GM20000 (cell line): ENCODE data around the gene BRMS1L.
"Not testable (repeated sequence)": the region's sequence is repeated elsewhere in the genome, so short reads cannot be mapped to it uniquely, and the experiment has no call there.

Experiments used
- DNase-seq: peaks from one replicate; pipeline ENCODE4 v3.0.0; 2012; ENCODE audit warnings: low spot score
- CTCF ChIP-seq: IDR thresholded peaks from 2 replicates; pipeline ENCODE4 v1.5.1; 2012; ENCODE audit warnings: mild to moderate bottlenecking, control low read depth; ENCODE audit errors: extremely low read depth, missing control alignments

BRMS1L gene

DNA sequence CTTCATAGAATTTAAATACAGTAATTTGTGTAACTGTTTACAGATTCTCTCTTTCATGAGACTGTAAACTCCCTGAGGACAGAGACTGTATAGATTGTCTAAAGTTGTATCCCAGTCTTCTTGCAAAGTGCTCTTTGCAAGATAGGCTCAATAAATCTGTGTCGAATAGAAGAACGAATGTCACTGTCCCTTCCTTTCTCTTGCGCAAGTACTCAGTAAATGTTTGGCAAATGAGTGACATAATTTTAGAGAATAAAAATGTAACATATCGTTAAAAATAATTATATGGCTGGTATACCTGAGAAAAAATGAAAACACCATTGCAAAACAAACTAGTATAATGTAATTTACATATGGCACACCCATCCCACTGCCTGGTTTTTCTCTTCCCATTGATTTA lies 15.2 kb upstream of the BRMS1L start:
- no peak for TF ChIP-seq CTCF
- no peak for DNase-seq

- peak; percentile 59 for TF ChIP-seq CTCF
- peak; percentile 61 for DNase-seq
Observed at GRCh38 chr14:35814371-35815005, 11.7 kb upstream of the BRMS1L start.

DNA sequence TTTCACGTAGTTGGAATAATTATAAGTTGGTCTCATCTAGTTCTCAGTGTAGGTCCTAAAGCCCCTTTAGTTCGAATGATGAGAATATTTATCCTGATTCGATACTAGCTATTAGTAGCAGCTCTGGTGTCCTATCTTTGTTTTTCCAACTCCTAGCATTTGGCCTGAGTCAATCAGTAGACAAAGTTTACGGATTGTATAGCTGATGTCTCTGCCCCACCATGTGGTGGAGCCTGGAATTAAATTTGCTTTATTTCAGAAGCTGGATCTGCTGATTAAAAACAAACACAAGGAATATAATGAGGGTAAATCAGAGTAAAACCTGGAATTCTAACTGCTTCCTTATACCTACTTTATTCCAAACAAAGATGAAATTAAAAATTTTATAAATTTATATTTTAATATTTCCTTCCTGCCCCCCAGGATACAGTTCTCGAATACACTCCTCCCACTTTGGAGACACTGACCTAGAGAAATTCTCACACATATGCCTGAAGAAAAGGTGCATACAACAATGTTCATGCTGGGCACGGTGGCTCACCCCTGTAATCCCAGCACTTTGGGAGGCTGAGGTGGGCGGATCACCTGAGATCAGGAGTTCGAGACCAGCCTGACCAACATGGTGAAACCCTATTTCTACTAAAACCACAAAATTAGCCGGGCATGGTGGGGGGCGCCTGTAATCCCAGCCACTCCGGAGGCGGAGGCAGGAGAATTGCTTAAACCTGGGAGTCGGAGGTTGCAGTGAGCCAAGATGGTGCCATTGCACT lies 7.6 kb upstream of the BRMS1L start:
- peak; percentile 40 for DNase-seq
- TF ChIP-seq CTCF: peak; percentile 28

DNA sequence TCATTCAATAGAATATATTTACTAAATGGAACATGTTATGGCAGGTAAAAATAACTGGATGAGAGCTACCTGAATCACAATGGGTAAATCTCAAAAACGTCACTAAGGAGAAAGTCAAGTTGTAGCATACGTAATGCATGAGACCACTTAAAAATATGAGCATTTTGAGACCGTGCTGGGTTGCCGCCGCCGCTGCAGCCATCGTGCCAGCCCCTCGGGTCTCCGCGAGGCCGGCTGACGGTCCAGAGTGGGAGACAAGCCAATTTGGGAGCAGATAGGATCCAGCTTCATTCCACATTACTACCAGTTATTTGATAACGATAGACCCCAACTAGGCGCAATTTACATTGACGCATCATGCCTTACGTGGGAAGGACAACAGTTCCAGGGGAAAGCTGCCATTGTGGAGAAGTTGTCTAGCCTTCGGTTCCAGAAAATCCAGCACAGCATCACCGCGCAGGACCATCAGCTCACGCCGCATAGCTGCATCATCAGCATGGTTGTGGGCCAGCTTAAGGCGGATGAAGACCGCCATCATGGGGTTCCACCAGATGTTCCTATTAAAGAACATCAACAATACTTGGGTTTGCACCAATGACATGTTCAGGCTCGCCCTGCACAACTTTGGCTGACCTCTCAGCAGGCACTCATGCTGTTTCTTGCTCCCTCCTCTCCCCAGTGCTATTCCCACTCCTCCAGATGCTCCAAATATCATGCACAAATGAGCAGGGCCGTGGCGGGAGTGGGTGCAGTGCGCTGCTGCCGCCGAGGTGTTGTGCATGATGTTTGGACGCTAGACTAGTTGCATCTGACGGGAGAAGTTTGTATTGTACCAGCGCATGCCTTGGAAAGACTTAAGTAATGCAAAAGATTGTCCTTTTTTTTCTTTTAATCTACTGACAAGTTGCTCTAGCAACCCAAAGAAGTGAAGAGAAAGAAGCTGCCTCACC lies 6.3 kb upstream of the BRMS1L start:
- no peak for TF ChIP-seq CTCF
- DNase-seq: no peak

GRCh38 chr14:35821564-35822411 lies 4.3 kb upstream of the BRMS1L start:
- peak; percentile 33 for DNase-seq
- TF ChIP-seq CTCF: peak; percentile 53

- TF ChIP-seq CTCF: no peak
- no peak for DNase-seq
Observed at GRCh38 chr14:35822501-35822900, 3.6 kb upstream of the BRMS1L start.

DNA sequence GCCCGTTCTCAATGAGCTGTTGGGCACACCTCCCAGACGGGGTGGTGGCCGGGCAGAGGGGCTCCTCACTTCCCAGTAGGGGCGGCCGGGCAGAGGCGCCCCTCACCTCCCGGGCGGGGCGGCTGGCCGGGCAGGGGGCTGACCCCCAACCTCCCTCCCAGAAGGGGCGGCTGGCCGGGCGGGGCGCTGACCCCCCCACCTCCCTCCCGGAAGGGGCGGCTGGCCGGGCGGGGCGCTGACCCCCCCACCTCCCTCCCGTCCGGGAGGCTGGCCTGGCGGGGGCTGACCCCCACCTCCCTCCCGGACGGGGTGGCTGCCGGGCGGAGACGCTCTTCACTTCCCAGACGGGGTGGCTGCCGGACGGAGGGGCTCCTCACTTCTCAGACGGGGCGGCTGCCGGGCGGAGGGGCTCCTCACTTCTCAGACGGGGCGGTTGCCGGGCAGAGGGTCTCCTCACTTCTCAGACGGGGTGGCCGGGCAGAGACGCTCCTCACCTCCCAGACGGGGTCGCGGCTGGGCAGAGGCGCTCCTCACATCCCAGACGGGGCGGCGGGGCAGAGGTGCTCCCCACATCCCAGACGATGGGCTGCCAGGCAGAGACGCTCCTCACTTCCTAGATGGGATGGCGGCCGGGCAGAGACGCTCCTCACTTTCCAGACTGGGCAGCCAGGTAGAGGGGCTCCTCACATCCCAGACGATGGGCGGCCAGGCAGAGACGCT lies 1.5 kb upstream of the BRMS1L start:
- not testable (repeated sequence) for DNase-seq
